Transverse colon (tissue), 4 donors: Measurements from ENCODE around the gene CCDC88C. TPM values are rescaled to one million over a fixed set of nuclear protein-coding genes. Genes with fewer than 3 reads are reported as not detected.

Source experiments
- DNase-seq: peaks from one replicate; pipeline ENCODE4 v3.0.0-alpha.2; 2019
- H3K27ac ChIP-seq, 4 donors: fragments of 200-600 bp; sonication (generic); 2 replicates each; pipeline ENCODE4 v1.5.1; 2016 to 2018; ENCODE audit warnings: inconsistent platforms in 4 of 4
- H3K27me3 ChIP-seq: fragments of 200-600 bp; sonication (generic); 2 replicates; pipeline ENCODE4 v1.5.1; 2017; ENCODE audit warnings: inconsistent platforms
- H3K36me3 ChIP-seq, 4 donors: fragments of 200-600 bp; sonication (generic); 2 replicates each; pipeline ENCODE4 v1.5.1; 2017 to 2019; ENCODE audit warnings: inconsistent platforms in 4 of 4
- H3K4me1 ChIP-seq, 4 donors: fragments of 200-600 bp; sonication (generic); 2 replicates each; pipeline ENCODE4 v1.5.1; 2017 to 2020; ENCODE audit warnings: inconsistent platforms in 4 of 4
- H3K4me3 ChIP-seq, 4 donors: fragments of 200-600 bp; sonication (generic); 1 replicate in 1 of 4; 2 replicates in 3 of 4; pipeline versions ENCODE4 v1.5.1 to v1.6.1; 2017 to 2019; ENCODE audit warnings: inconsistent platforms in 4 of 4
- H3K9me3 ChIP-seq, 2 donors: fragments of 200-600 bp; sonication (generic); 2 replicates each; pipeline ENCODE4 v1.5.1; 2017 to 2019; ENCODE audit warnings: inconsistent platforms in 2 of 2
- CTCF ChIP-seq, 5 experiments: fragments of 200-600 bp in 3 of 5; fragments of 450-650 bp in 2 of 5; sonication (generic) in 3 of 5; IDR thresholded peaks; 1 replicate in 2 of 5; 2 replicates in 3 of 5; pipeline ENCODE4 v1.5.1; 2016 to 2017; ENCODE audit warnings: antibody characterized with exemption in 5 of 5, inconsistent platforms in 3 of 5, mild to moderate bottlenecking in 2 of 5, moderate library complexity in 1 of 5
- EP300 ChIP-seq: sonication (generic); formaldehyde crosslinking; IDR thresholded peaks from one replicate; pipeline ENCODE4 v1.6.1; 2017; ENCODE audit warnings: antibody characterized with exemption, low read depth
- POLR2A ChIP-seq: fragments of 450-650 bp; IDR thresholded peaks from one replicate; pipeline ENCODE4 v1.6.1; 2016; ENCODE audit warnings: antibody characterized with exemption, mild to moderate bottlenecking, moderate library complexity
- POLR2AphosphoS5 ChIP-seq, 3 donors: sonication (generic); formaldehyde crosslinking; IDR thresholded peaks; one replicate each; pipeline ENCODE4 v1.6.1; 2016; ENCODE audit warnings: antibody characterized with exemption in 3 of 3
- WGBS, 2 donors: methylation state at CpG; one replicate each; pipeline ENCODE4 v1.1.5; 2018; ENCODE audit warnings: low coverage in 1 of 2; 5-methylcytosine and 5-hydroxymethylcytosine counted together
- in situ Hi-C, 4 donors: fragments of 200-750 bp; cut with MboI; loops; one replicate each; pipeline versions ENCODE4 v1.15.0 to v1.15.1; 2017; ENCODE audit warnings: low sequenced_read_pairs in 3 of 4, low pct_ligation_motif_present in 1 of 4, low pct_unique_long_range_greater_than_20kb in 1 of 4
- intact Hi-C: fragments of 100-400 bp; cut with DNase I; formaldehyde crosslinking; loops from one replicate; pipeline ENCODE4 v1.15.1; 2023; ENCODE audit warnings: low total_unique reads
- total RNA-seq, 4 donors: library from RNA; depleted of rRNA; stranded (reverse); fragments of >200 nt; gene quantifications; one replicate each; pipeline ENCODE4 v1.1.0, GENCODE V29; 2016

The CCDC88C gene
- total RNA-seq, 4 donors from 2014 or later = 29.5 to 171 (median 60.3) TPM

GRCh38 chr14:91234791-91235114 lies 182.9 kb downstream of the CCDC88C start:
- WGBS, 2 donors = 98% methylated on average over 16 of the region's 16 CpGs; no CpG with 5 or more reads in 1 of the 2 donors
- TF ChIP-seq EP300 = no peak
- TF ChIP-seq POLR2AphosphoS5 (IDR thresholded peaks at IDR 0.05) = no peak
- TF ChIP-seq POLR2A = no peak
- no peak for TF ChIP-seq CTCF (IDR thresholded peaks at IDR 0.05)
- Histone ChIP-seq H3K27ac (no peak overlapping the region), H3K9me3 (no peaks in the 10 kb centered on the region), H3K4me3 (no peak overlapping the region), H3K36me3 (no peaks in the 10 kb centered on the region), H3K4me1 (peaks cover 0 to 9% (median 6%) of the 10 kb centered on the region in 4 donors), H3K27me3 (no peaks in the 10 kb centered on the region)
- in situ Hi-C loops = no loop called here
- DNase-seq = no peak
- intact Hi-C loops = no loop called here

- DNase-seq = no peak
- no peak overlapping the region for H3K27ac ChIP-seq
- no peaks in the 10 kb centered on the region for H3K36me3 ChIP-seq
- peaks cover 0 to 9% (median 6%) of the 10 kb centered on the region in 4 donors for H3K4me1 ChIP-seq
- H3K27me3 ChIP-seq = no peaks in the 10 kb centered on the region
- no peaks in the 10 kb centered on the region for H3K9me3 ChIP-seq
- 90 to 100% methylated on average over 5 to 57 of the region's 63 CpGs for WGBS, 2 donors
- TF ChIP-seq CTCF (IDR thresholded peaks at IDR 0.05) (no peak), EP300 (no peak), POLR2A (no peak), POLR2AphosphoS5 (IDR thresholded peaks at IDR 0.05) (no peak)
- intact Hi-C loops = no loop called here
- in situ Hi-C loops = no loop called here
- no peak overlapping the region for H3K4me3 ChIP-seq
Measured at GRCh38 chr14:91233936-91234790, 183.5 kb downstream of the CCDC88C start.

- TF ChIP-seq EP300 = no peak
- TF ChIP-seq CTCF (IDR thresholded peaks at IDR 0.05) = no peak
- TF ChIP-seq POLR2AphosphoS5 (IDR thresholded peaks at IDR 0.05) = no peak
- no peak for TF ChIP-seq POLR2A
- H3K4me3 ChIP-seq = no peak overlapping the region
- intact Hi-C loops (no loop called here), in situ Hi-C loops (no loop called here)
- no peaks in the 10 kb centered on the region for H3K36me3 ChIP-seq
- H3K27ac ChIP-seq = peak overlapping the region; percentile 30 to 64 (median 52)
- no peaks in the 10 kb centered on the region for H3K27me3 ChIP-seq
- DNase-seq = no peak
- no peaks in the 10 kb centered on the region for H3K9me3 ChIP-seq
- WGBS, 2 donors = 79% methylated on average over 2 of the region's 2 CpGs; no CpG with 5 or more reads in 1 of the 2 donors
- peaks cover 0 to 12% (median 6%) of the 10 kb centered on the region in 4 donors for H3K4me1 ChIP-seq
Measured at GRCh38 chr14:91232603-91233002, 185.0 kb downstream of the CCDC88C start.

- intact Hi-C loops = no loop called here
- WGBS, 2 donors = 88% methylated on average over 2 of the region's 2 CpGs; no CpG with 5 or more reads in 1 of the 2 donors
- Histone ChIP-seq H3K27ac (peak overlapping the region; percentile 49 to 68 (median 59)), H3K27me3 (no peaks in the 10 kb centered on the region), H3K4me3 (no peak overlapping the region), H3K36me3 (no peaks in the 10 kb centered on the region), H3K4me1 (peaks cover 0 to 12% (median 6%) of the 10 kb centered on the region in 4 donors), H3K9me3 (no peaks in the 10 kb centered on the region)
- TF ChIP-seq POLR2A = no peak
- no peak for TF ChIP-seq CTCF (IDR thresholded peaks at IDR 0.05)
- peak in 1 of 3 donors; percentile 5 for TF ChIP-seq POLR2AphosphoS5 (IDR thresholded peaks at IDR 0.05)
- DNase-seq = no peak
- in situ Hi-C loops = no loop called here
Measured at GRCh38 chr14:91232052-91232451, 185.6 kb downstream of the CCDC88C start.
